HG03108 (cell line): ENCODE results near the gene DUSP7.
A peak's percentile ranks its signal among the peaks of the same experiment; 100 is the strongest.
"Not testable (repeated sequence)": the region's sequence is repeated elsewhere in the genome, so short reads cannot be mapped to it uniquely, and the experiment has no call there.

Experiments
- ATAC-seq: cut with Tn5 transposase; IDR thresholded peaks from one replicate; pipeline ENCODE4 v1.9.1; 2021; ENCODE audit warnings: moderate library complexity; ENCODE audit not compliant: unreplicated experiment

DUSP7 gene

GRCh38 chr3:52049503-52049902 is 6.9 kb downstream of the DUSP7 start:
- no peak for ATAC-seq

- ATAC-seq: no peak
Measured at GRCh38 chr3:52047295-52047960, 8.9 kb downstream of the DUSP7 start.

DNA sequence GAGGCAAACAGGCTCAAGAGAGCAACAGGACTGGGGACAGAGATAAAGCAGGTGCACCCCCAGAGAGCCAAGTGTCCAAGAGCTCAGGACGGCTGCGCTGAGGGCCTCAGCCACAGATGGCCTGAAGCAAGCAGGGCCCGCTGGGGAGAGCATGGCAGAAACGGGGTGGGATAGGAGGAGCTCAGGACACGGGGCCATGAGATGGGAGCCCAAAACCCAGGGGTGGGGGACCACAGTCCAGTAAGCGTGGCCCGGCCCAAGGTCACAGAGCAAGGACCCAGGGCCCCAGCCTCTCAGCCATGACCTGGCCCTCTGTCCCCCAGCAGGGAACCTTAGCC is 9.5 kb downstream of the DUSP7 start:
- no peak for ATAC-seq

- ATAC-seq: no peak
Measured at GRCh38 chr3:52046186-52046901, 10.0 kb downstream of the DUSP7 start.

- ATAC-seq: no peak
Measured at GRCh38 chr3:52044869-52045619, 11.3 kb downstream of the DUSP7 start.

DNA sequence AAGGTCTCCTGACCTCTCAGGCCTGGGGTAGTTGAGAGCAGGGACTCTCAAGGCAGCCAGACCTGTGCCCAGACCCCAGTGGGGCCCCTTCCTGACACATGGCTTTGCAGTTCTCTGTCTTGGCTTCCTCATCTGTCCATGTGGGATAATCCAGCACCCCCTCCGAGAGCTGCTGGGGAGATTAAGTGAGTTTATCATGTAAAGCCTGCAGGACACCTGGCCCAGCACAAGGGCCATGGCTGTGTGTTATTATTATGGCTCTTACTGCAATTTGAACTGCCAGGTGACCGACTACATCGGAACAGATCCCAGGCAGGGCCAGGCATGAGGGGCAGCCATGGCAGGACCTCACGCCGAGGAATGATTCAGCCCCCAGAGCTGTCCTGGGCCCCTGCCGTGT is 12.6 kb downstream of the DUSP7 start:
- ATAC-seq: no peak

GRCh38 chr3:52043039-52043438 is 13.3 kb downstream of the DUSP7 start:
- ATAC-seq: not testable (repeated sequence)

- no peak for ATAC-seq
Measured at GRCh38 chr3:52041118-52041731, 15.1 kb downstream of the DUSP7 start.

- no peak for ATAC-seq
Measured at GRCh38 chr3:52040600-52040999, 15.8 kb downstream of the DUSP7 start.

DNA sequence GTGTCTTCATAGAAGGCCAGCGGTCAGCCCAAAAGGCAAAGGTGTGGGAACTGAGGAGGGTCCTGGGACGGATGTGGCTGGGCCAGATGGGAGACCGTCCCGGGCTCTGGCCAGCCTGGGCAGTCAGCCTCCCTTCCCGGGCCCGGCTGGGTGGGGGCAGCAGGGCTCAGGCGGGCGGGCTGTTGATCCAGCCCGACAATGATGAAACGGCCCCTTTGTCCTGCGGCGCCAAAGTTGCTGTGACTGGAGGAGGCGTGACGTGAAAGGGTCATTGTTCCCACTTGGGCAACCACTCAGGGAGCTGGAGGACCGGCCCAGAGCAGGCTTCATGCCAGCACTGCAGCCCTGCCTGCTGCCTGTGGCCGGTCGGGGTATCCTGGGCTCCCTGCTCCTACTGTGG is 16.5 kb downstream of the DUSP7 start:
- ATAC-seq: no peak

DNA sequence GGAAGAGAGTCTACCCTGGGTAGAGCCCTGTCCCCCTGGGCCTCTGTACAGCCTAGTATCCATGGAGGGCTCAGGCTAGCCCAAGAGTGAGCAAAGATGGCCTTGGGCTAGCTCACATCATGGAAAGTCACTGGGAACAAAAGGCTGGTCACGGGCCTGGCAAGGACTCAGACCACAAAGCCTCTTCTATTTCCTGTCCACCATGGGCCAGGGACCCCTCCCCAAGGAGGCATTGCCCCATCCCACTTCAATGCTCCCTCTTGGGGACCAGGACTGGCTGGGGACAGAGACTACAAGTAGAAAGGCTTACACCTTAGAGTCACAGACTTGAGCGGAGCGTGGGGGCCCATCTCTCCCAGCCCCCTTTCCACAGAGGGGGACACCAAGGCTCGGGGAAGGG is 16.9 kb downstream of the DUSP7 start:
- no peak for ATAC-seq

DNA sequence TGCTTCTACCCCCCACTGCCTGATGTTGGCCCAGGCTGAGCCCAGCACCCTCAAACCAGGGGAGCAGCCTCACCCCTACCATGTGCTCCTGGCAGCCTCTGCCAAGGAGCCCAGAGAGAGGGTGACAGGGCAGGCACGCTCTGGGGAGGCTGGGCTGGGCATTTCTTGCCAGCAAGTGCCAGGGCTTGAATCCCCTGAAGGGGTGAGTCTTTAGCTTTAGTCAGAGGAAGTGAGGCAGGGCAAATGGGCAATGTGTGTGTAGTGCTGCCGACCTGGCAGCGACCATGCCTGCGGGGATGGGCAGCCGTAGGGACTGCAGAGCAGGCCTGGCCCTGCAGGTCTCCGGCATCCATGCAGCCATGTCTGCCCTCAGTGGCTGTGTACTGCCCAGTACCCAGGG is 18.1 kb downstream of the DUSP7 start:
- no peak for ATAC-seq

DNA sequence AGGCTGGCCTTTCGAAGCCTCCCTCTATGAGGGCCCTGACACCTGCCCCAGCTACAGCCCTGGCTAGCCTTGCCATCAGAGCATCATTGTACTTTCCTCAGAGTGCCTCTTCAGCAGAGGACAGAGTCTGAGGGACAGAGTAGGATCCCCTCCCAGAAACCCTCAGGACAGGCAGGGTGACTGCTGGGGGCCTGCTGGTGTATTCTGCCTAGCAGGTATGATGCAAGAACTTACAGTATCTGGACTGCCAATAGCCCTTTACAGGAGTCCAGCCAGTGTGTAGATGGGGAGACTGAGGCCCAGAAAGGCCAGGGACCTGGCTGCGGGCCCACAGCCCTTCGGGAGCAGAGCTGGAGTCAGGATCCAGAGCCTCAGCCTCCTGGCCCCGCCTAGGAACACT is 19.1 kb downstream of the DUSP7 start:
- no peak for ATAC-seq

DNA sequence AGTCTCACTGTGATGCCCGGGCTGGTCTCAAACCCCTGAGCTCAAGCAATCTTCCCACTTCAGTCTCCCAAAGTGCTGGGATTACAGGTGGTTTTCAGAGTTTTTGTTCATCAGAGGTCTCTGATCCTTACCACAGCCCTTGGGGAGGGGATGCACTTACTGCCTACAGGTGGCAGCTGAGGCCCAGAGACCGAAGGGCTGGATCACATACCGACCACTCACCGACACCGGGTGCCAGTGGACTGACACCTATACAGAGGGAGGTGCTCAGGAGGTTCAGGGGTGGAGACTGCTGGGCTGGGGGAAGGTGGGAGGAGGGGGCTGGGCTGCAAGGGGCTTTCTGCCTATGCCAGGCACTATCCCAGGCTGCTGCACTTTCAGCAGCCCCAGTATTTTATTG is 19.5 kb downstream of the DUSP7 start:
- ATAC-seq: no peak

DNA sequence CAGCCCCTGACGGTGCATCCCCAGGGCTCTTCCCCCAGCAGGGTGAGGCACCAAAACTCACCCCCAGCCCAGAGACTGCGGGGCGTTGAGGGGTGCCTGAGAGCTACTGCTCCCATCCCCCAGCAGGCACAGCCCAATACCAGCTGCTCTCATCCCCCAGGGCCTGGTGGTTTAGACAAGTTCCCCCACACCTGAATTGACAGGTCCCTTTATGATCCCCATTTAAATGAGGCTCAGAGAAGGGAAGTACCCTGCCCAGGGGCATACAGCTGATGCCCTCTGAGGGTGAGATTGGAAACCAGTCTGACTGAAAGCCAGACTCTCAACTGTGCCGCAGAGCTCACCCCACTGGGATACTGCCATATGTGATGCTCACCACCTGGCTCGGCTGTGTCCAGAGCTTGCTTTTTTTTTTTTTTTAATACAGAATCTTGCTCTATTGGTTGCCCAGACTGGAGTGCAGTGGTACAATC is 20.1 kb downstream of the DUSP7 start:
- ATAC-seq: peak; percentile 82

DNA sequence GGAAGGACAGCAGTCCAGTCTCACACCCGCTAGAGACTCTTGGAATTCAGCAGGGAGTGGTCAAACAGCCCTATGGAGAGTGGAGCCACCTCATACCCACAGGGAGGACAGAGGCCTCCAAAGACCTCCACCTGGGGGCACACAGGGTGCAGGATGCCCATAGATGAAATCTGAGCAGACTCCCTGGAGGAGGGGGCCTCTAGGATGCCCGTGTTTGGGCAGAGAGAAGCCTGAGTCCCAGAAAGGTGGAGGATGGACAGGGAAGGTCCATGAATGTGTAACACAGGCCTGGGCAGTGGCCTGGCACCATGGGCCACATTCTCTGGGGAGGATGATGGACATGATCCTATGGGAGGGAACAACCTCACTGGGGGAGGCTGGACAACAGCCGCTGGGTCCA is 21.7 kb downstream of the DUSP7 start:
- ATAC-seq: no peak

- ATAC-seq: no peak
Measured at GRCh38 chr3:52034212-52034611, 22.2 kb downstream of the DUSP7 start.

GRCh38 chr3:52033748-52034147 is 22.6 kb downstream of the DUSP7 start:
- not testable (repeated sequence) for ATAC-seq

DNA sequence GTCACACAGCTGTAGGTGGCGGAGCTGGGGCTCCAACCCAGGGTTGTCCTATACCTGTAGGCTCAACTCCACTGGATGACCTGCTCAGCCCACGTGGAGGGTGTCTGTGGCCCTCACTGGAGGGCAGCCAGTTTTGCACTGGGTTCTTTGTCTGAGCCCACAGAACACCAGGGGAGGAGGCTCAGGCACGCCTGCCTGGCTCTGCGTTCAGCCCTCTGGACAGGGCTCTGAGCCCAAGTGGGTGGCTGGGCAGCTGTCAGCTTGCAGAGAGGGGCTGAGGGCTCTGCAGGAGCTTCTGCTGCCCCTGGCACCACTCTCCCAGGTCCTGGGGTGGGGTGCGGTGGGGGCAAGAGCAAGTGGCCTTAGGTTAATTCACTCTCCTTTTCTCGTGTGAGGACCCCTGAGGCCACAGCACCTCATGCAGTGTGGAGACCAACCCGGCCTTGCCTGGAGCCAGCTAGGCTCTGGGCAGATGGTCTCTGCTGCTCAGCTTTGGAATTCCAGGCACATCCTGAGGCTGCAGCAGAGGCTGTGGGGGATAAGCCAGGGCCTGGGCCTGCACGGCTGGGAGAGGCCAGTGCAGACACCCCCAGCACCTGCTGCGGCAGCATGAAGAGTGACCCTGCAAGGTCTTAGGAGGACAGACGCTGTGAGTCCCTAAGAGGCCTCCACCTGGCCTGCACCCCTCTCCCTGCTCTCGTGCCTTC is 23.5 kb downstream of the DUSP7 start:
- no peak for ATAC-seq

DNA sequence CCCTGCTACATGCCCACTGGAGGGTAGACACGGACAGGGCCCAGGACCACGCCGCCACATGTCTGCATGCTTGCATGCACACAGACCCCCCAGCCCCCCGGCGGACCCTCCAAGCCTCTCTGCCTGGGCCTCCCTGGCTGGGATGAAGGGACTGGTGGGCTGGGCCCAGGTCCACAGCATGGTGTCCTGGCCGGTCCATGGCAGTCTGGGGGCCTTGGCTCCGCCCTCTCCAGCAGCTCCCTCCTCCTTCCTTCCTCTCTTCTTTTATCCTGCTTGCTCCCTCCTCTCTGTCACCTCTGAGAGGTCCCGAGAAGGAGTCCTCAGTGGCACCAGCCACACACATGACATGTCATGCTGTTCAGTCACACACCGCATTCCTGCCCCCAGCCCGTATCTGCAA is 24.5 kb downstream of the DUSP7 start:
- ATAC-seq: no peak

DNA sequence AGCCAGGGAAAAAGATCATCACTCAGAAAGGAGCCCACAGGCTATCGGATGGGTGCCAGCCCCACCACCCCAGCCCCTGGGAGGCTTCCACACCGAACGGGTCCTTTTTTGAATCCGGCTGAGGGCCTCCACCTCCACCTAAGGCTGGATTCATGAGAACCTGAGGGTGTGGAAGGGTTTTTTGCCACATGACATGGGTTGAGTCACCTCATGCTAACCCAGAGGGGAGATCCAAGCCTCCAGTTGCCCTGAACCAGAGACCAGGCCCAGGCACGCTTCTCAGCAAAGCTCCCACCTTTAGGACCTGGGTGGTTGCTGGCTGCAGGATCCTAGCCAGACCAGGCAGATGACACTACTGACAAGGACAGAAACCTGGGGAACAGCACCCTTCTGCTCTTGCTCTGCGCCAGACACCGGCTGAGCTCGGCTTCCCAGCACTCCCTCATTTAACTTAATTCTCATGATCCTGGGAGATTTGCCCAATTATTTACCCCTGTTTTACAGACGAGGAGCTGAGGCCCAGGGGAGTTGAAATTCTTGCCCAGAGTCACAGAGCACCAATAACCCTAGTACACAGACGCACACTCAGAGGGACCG is 25.6 kb downstream of the DUSP7 start:
- no peak for ATAC-seq
